Transverse colon (tissue), 4 donors: ENCODE measurements around the gene GOPC. TPM values are rescaled to one million over a fixed set of nuclear protein-coding genes. Genes with fewer than 3 reads are reported as not detected.
"Not testable (repeated sequence)": the region's sequence is repeated elsewhere in the genome, so short reads cannot be mapped to it uniquely, and the experiment has no call there.

Experiments used
- DNase-seq: peaks from one replicate; pipeline ENCODE4 v3.0.0-alpha.2; 2019
- H3K27ac ChIP-seq, 4 donors: fragments of 200-600 bp; sonication (generic); 2 replicates each; pipeline ENCODE4 v1.5.1; 2016 to 2018; ENCODE audit warnings: inconsistent platforms in 4 of 4
- H3K27me3 ChIP-seq: fragments of 200-600 bp; sonication (generic); 2 replicates; pipeline ENCODE4 v1.5.1; 2017; ENCODE audit warnings: inconsistent platforms
- H3K36me3 ChIP-seq, 4 donors: fragments of 200-600 bp; sonication (generic); 2 replicates each; pipeline ENCODE4 v1.5.1; 2017 to 2019; ENCODE audit warnings: inconsistent platforms in 4 of 4
- H3K4me1 ChIP-seq, 4 donors: fragments of 200-600 bp; sonication (generic); 2 replicates each; pipeline ENCODE4 v1.5.1; 2017 to 2020; ENCODE audit warnings: inconsistent platforms in 4 of 4
- H3K4me3 ChIP-seq, 4 donors: fragments of 200-600 bp; sonication (generic); 1 replicate in 1 of 4; 2 replicates in 3 of 4; pipeline versions ENCODE4 v1.5.1 to v1.6.1; 2017 to 2019; ENCODE audit warnings: inconsistent platforms in 4 of 4
- H3K9me3 ChIP-seq, 2 donors: fragments of 200-600 bp; sonication (generic); 2 replicates each; pipeline ENCODE4 v1.5.1; 2017 to 2019; ENCODE audit warnings: inconsistent platforms in 2 of 2
- EP300 ChIP-seq: sonication (generic); formaldehyde crosslinking; IDR thresholded peaks from one replicate; pipeline ENCODE4 v1.6.1; 2017; ENCODE audit warnings: antibody characterized with exemption, low read depth
- POLR2A ChIP-seq: fragments of 450-650 bp; IDR thresholded peaks from one replicate; pipeline ENCODE4 v1.6.1; 2016; ENCODE audit warnings: antibody characterized with exemption, mild to moderate bottlenecking, moderate library complexity
- POLR2AphosphoS5 ChIP-seq, 3 donors: sonication (generic); formaldehyde crosslinking; IDR thresholded peaks; one replicate each; pipeline ENCODE4 v1.6.1; 2016; ENCODE audit warnings: antibody characterized with exemption in 3 of 3
- WGBS, 2 donors: methylation state at CpG; one replicate each; pipeline ENCODE4 v1.1.5; 2018; ENCODE audit warnings: low coverage in 1 of 2; 5-methylcytosine and 5-hydroxymethylcytosine counted together
- in situ Hi-C, 4 donors: fragments of 200-750 bp; cut with MboI; loops; one replicate each; pipeline versions ENCODE4 v1.15.0 to v1.15.1; 2017; ENCODE audit warnings: low sequenced_read_pairs in 3 of 4, low pct_ligation_motif_present in 1 of 4, low pct_unique_long_range_greater_than_20kb in 1 of 4
- intact Hi-C: fragments of 100-400 bp; cut with DNase I; formaldehyde crosslinking; loops from one replicate; pipeline ENCODE4 v1.15.1; 2023; ENCODE audit warnings: low total_unique reads
- total RNA-seq, 4 donors: library from RNA; depleted of rRNA; stranded (reverse); fragments of >200 nt; gene quantifications; one replicate each; pipeline ENCODE4 v1.1.0, GENCODE V29; 2016
- TF ChIP-seq, protein P1 (sequence below), 5 experiments: fragments of 200-600 bp in 3 of 5; fragments of 450-650 bp in 2 of 5; sonication (generic) in 3 of 5; IDR thresholded peaks; 1 replicate in 2 of 5; 2 replicates in 3 of 5; pipeline ENCODE4 v1.5.1; 2016 to 2017; ENCODE audit warnings: antibody characterized with exemption in 5 of 5, inconsistent platforms in 3 of 5, mild to moderate bottlenecking in 2 of 5, moderate library complexity in 1 of 5

Gene GOPC
- total RNA-seq, 4 donors from 2014 or later = 18.3 to 39.9 (median 29.5) TPM

DNA sequence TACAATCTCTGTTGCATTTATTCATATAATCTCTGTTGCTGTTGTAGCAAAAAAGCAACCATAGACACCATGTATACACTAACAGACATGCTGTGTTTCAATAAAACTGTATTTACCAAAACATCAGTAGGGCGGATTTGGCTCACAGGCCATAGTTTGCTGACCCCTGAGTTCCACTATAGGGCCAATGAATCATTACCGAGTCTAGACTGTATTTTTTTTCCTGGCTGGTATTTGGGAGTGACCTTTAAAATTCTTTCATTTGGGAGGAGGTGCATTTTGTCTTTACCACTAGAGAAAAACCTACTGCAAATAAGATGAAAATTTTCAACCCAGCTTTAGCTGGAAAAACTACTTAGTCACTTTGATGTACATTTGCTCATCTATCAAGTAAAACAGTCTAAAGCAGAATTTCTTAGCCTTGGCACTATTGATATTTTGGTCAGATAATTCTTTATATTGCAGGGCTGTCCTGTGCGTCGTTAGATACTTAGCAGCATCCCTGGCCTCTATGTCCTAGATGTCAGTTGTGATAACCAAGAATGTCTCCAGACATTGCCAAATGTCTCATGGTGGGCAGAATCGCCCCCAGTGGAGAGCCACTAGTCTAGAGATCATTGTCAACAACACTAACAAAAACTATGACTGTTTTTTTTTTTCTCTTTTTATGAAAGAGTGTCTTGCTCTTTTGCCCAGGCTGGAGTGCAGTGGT is 80.4 kb downstream of the GOPC start:
- no peak overlapping the region for H3K27ac ChIP-seq
- 75 to 81% methylated on average over 2 to 5 of the region's 5 CpGs for WGBS, 2 donors
- H3K36me3 ChIP-seq = no peaks in the 10 kb centered on the region
- H3K4me1 ChIP-seq = no peaks in the 10 kb centered on the region
- no peak overlapping the region for H3K4me3 ChIP-seq
- intact Hi-C loops = no loop called here
- in situ Hi-C loops = no loop called here
- no peaks in the 10 kb centered on the region for H3K9me3 ChIP-seq
- TF ChIP-seq EP300 = no peak
- TF ChIP-seq POLR2AphosphoS5 (IDR thresholded peaks at IDR 0.05) = no peak
- TF ChIP-seq, protein P1, sequence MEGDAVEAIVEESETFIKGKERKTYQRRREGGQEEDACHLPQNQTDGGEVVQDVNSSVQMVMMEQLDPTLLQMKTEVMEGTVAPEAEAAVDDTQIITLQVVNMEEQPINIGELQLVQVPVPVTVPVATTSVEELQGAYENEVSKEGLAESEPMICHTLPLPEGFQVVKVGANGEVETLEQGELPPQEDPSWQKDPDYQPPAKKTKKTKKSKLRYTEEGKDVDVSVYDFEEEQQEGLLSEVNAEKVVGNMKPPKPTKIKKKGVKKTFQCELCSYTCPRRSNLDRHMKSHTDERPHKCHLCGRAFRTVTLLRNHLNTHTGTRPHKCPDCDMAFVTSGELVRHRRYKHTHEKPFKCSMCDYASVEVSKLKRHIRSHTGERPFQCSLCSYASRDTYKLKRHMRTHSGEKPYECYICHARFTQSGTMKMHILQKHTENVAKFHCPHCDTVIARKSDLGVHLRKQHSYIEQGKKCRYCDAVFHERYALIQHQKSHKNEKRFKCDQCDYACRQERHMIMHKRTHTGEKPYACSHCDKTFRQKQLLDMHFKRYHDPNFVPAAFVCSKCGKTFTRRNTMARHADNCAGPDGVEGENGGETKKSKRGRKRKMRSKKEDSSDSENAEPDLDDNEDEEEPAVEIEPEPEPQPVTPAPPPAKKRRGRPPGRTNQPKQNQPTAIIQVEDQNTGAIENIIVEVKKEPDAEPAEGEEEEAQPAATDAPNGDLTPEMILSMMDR (IDR thresholded peaks at IDR 0.05) = no peak
- H3K27me3 ChIP-seq = no peaks in the 10 kb centered on the region
- no peak for DNase-seq

DNA sequence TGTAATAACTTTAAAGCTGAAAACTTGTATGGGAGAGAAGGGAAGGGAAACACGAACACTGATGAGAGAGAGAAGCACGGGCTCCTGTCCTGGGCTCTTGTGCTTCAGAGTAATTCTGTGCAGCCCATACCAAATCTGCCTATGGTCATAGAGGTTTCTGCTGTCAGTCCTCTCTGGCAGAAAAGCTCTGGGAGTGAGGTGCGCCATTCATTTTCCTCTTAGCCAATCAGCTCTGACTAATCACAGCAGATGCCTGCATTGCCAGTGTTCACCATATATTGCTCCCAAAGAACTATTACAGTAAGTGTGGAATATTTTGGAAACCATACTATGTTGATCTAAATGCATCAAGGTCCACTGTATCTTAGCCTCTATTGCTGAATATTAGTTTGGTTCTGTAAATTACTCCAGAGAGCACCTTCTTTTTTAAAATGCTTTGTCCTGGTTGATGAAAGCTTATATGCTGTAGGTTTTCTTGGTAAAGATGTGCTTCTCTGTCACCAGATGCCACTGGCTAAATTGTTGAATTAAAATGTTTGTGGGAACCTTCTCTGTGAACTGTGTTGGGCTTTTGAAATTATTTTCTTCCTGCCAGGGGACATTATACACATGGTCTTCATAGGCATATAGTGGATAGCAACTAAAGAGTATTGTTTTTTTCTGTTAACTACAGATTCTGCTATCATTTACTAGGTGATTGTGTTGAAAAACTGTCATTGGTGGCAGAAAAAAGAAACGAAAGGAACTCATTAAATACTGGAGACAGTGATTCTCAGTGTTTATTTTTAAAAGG is 81.5 kb downstream of the GOPC start:
- no peak overlapping the region for H3K4me3 ChIP-seq
- 71 to 86% methylated on average over 2 to 4 of the region's 4 CpGs for WGBS, 2 donors
- in situ Hi-C loops (no loop called here), intact Hi-C loops (no loop called here)
- H3K27me3 ChIP-seq = no peaks in the 10 kb centered on the region
- no peak overlapping the region for H3K27ac ChIP-seq
- no peaks in the 10 kb centered on the region for H3K4me1 ChIP-seq
- TF ChIP-seq POLR2A = no peak
- TF ChIP-seq EP300 = no peak
- TF ChIP-seq, protein P1 (IDR thresholded peaks at IDR 0.05) = no peak
- TF ChIP-seq POLR2AphosphoS5 (IDR thresholded peaks at IDR 0.05) = no peak
- no peaks in the 10 kb centered on the region for H3K36me3 ChIP-seq
- DNase-seq = no peak
- no peaks in the 10 kb centered on the region for H3K9me3 ChIP-seq

DNA sequence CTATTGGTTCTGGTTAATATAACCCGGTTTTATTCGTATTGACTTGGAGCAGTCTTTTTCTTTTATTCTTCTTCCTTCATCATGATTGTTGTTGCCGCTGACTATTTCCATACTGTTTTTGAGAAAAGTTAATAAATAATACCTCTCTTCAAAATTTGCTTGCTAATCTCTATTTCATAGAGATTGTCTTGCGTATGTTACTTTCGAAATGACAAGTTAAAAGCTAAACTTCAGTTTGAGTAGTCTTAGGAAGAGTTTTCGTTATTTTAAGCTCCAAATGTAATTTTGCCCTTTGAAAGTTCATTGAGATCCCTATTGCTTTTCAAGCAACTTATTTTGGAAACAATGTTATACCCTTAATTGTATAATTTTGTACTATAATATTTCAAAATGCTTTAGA is 83.4 kb downstream of the GOPC start:
- no peak for DNase-seq
- Histone ChIP-seq H3K36me3 (no peaks in the 10 kb centered on the region), H3K27ac (no peak overlapping the region), H3K4me1 (no peaks in the 10 kb centered on the region), H3K27me3 (no peaks in the 10 kb centered on the region), H3K9me3 (no peaks in the 10 kb centered on the region), H3K4me3 (no peak overlapping the region)
- intact Hi-C loops (no loop called here), in situ Hi-C loops (no loop called here)
- TF ChIP-seq EP300 = no peak
- TF ChIP-seq, protein P1 (IDR thresholded peaks at IDR 0.05) = no peak
- TF ChIP-seq POLR2AphosphoS5 (IDR thresholded peaks at IDR 0.05) = no peak
- TF ChIP-seq POLR2A = no peak
- 91 to 92% methylated on average over 6 of the region's 6 CpGs for WGBS, 2 donors

DNA sequence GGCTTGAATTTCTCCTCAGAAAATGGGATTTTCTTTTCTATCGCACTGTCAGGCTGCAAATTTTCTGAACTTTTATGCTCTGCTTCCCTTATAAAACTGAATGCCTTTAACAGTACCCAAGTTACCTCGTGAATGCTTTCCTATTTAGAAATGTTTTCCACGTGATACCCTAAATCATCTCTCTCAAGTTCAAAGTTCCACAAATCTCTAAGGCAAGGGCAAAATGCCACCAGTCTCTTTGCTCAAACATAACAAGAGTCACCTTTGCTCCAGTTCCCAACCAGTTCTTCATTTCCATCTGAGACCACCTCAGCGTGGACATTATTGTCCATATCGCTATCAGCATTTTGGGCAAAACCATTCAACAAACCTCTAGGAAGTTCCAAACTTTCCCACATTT is 84.3 kb downstream of the GOPC start:
- in situ Hi-C loops, DNase-seq, H3K36me3 ChIP-seq, H3K27me3 ChIP-seq, H3K4me1 ChIP-seq, H3K27ac ChIP-seq, H3K4me3 ChIP-seq, H3K9me3 ChIP-seq, intact Hi-C loops: not testable (repeated sequence)
- 90 to 100% methylated on average over 5 of the region's 5 CpGs for WGBS, 2 donors
